GM23248 (cell line): ENCODE data around the gene SLBP. TPM values are rescaled to one million over a fixed set of nuclear protein-coding genes. Genes with fewer than 3 reads are reported as not detected.
A peak's percentile ranks its signal among the peaks of the same experiment; 100 is the strongest.

Experiments
- DNase-seq: peaks from one replicate; pipeline ENCODE4 v3.0.0-alpha.2; 2015
- H2AFZ ChIP-seq: fragments of 200-600 bp; sonication (generic); 2 replicates; pipeline ENCODE4 v1.6.1; 2016; ENCODE audit warnings: antibody characterized with exemption
- H3F3A ChIP-seq: fragments of 200-600 bp; sonication (generic); 2 replicates; pipeline ENCODE4 v1.6.1; 2016; ENCODE audit warnings: mild to moderate bottlenecking, antibody characterized with exemption, mixed run types; ENCODE audit not compliant: insufficient read depth
- H3K27ac ChIP-seq: fragments of 200-600 bp; sonication (generic); 2 replicates; pipeline ENCODE4 v1.5.1; 2016; ENCODE audit warnings: mild to moderate bottlenecking
- H3K27me3 ChIP-seq: fragments of 200-600 bp; sonication (generic); replicated peaks from 2 replicates; pipeline ENCODE4 v1.6.1; 2016; ENCODE audit warnings: mild to moderate bottlenecking; ENCODE audit not compliant: insufficient read depth
- H3K36me3 ChIP-seq: fragments of 200-600 bp; sonication (generic); 2 replicates; pipeline ENCODE4 v1.6.1; 2016; ENCODE audit warnings: low read depth, mild to moderate bottlenecking
- H3K4me1 ChIP-seq: fragments of 200-600 bp; sonication (generic); 2 replicates; pipeline ENCODE4 v1.6.1; 2016; ENCODE audit warnings: mild to moderate bottlenecking; ENCODE audit not compliant: insufficient read depth
- H3K4me2 ChIP-seq: fragments of 200-600 bp; sonication (generic); one replicate; pipeline ENCODE4 v1.6.1; 2016; ENCODE audit warnings: mild to moderate bottlenecking; ENCODE audit not compliant: unreplicated experiment
- H3K4me3 ChIP-seq: fragments of 200-600 bp; sonication (generic); 2 replicates; pipeline ENCODE4 v1.5.1; 2016; ENCODE audit warnings: mild to moderate bottlenecking
- H3K79me2 ChIP-seq: fragments of 200-600 bp; sonication (generic); 2 replicates; pipeline ENCODE4 v1.6.1; 2016; ENCODE audit warnings: mild to moderate bottlenecking; ENCODE audit not compliant: insufficient read depth
- H3K9ac ChIP-seq: fragments of 200-600 bp; sonication (generic); 2 replicates; pipeline ENCODE4 v1.6.1; 2016; ENCODE audit warnings: mild to moderate bottlenecking
- H3K9me2 ChIP-seq: fragments of 200-600 bp; sonication (generic); 2 replicates; pipeline ENCODE4 v1.6.1; 2016; ENCODE audit warnings: mixed run types, mild to moderate bottlenecking, moderate library complexity; ENCODE audit not compliant: insufficient read depth
- H3K9me3 ChIP-seq: fragments of 200-600 bp; sonication (generic); one replicate; pipeline ENCODE4 v1.6.1; 2017; ENCODE audit warnings: low read depth
- H4K20me1 ChIP-seq: fragments of 200-600 bp; sonication (generic); 2 replicates; pipeline ENCODE4 v1.6.0; 2016; ENCODE audit not compliant: insufficient read depth
- EZH2 ChIP-seq: fragments of 200-600 bp; sonication (generic); IDR thresholded peaks from 2 replicates; pipeline ENCODE4 v1.6.1; 2018; ENCODE audit warnings: antibody characterized with exemption, mild to moderate bottlenecking; ENCODE audit not compliant: insufficient read depth, poor library complexity, severe bottlenecking
- EZH2phosphoT487 ChIP-seq: fragments of 200-600 bp; sonication (generic); IDR thresholded peaks from 2 replicates; pipeline ENCODE4 v1.6.1; 2018; ENCODE audit warnings: antibody characterized with exemption, moderate library complexity, mild to moderate bottlenecking, low read depth; ENCODE audit not compliant: insufficient read depth
- WGBS, 2 experiments: methylation state at CpG; one replicate each; pipeline ENCODE4 v1.1.6; 2015 to 2017; ENCODE audit warnings: low lambda C conversion rate in 2 of 2, low coverage in 1 of 2; ENCODE audit errors: missing lambda C conversion rate in 2 of 2; 5-methylcytosine and 5-hydroxymethylcytosine counted together
- in situ Hi-C: fragments of 300-500 bp; cut with MboI; formaldehyde crosslinking; loops from 2 replicates; pipeline ENCODE4 v1.15.0; 2020
- polyA plus RNA-seq: library from polyadenylated mRNA; unstranded; fragments of >200 nt; fragmentation: Nextera tagmentation; extraction: Ambion mirVana; gene quantifications from 2 replicates; pipeline ENCODE4 v1.2.1, GENCODE V29; 2016
- total RNA-seq: library from RNA; depleted of rRNA; stranded (reverse); fragments of >200 nt; shearing (Covaris generic); gene quantifications from 2 replicates; pipeline ENCODE4 v1.2.3, GENCODE V29; 2014

The SLBP gene
- total and polyA plus RNA-seq, 2 experiments from 2014 or later, result 72.7 to 85.8 TPM

DNA sequence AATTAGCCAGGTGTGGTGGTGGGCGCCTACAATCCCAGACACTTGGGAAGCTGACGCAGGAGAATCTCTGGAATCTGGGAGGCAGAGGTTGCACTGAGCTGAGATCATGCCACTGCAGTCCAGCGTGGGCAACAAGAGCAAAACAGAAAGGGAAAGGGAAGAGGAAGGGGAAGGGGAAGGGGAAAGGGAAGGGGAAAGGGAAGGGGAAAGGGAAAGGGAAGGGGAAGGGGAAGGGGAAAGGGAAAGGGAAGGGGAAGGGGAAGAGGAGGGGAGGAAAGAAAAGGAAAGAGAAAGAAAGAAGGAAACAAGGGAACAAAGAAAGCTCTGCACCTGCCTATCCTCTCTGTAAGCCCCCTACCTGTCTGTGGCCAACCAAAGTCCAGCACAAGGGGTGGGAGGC is 63.2 kb downstream of the SLBP start:
- no peak overlapping the region for H3K27ac ChIP-seq
- no peaks in the 10 kb centered on the region for H3K9me2 ChIP-seq
- 50 to 72% methylated on average over 3 of the region's 3 CpGs for WGBS, 2 experiments
- no peak for DNase-seq
- no peaks in the 10 kb centered on the region for H4K20me1 ChIP-seq
- H3K79me2 ChIP-seq, result no peaks in the 10 kb centered on the region
- in situ Hi-C loops, result no loop called here
- no peak overlapping the region for H3K4me2 ChIP-seq
- no peaks in the 10 kb centered on the region for H3K36me3 ChIP-seq
- no peak overlapping the region for H3K4me3 ChIP-seq
- no peaks in the 10 kb centered on the region for H3K9me3 ChIP-seq
- H2AFZ ChIP-seq, result no peak overlapping the region
- H3K4me1 ChIP-seq, result no peaks in the 10 kb centered on the region
- H3F3A ChIP-seq, result no peaks in the 10 kb centered on the region
- H3K9ac ChIP-seq, result no peak overlapping the region
- no peaks in the 10 kb centered on the region for H3K27me3 ChIP-seq
- no peak for TF ChIP-seq EZH2phosphoT487
- no peak for TF ChIP-seq EZH2

DNA sequence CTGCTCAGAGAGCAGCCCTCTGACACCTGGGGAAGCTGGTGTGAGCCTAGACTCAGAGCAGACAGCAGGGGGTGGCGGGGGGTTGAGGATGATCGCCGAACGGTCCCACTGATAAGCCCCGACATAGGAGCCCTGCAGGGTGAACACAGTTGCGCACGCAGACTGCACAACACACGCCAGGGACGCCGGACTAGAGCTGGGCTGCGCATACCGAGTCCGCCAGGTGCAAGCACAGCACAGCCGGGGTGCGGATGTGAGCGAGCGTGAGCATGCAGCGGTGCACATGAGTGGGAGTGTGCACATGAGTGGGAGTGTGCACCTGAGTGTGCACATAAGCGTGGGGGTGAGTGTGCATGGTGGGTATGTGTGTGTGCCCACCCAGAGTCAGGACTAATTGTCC is 64.7 kb downstream of the SLBP start:
- Histone ChIP-seq H3K9ac (no peak overlapping the region), H3K9me2 (no peaks in the 10 kb centered on the region), H2AFZ (no peak overlapping the region), H4K20me1 (no peaks in the 10 kb centered on the region), H3K79me2 (no peaks in the 10 kb centered on the region), H3K4me1 (no peaks in the 10 kb centered on the region), H3K9me3 (no peaks in the 10 kb centered on the region), H3K4me3 (no peak overlapping the region), H3K27ac (no peak overlapping the region), H3K4me2 (no peak overlapping the region), H3K36me3 (no peaks in the 10 kb centered on the region), H3K27me3 (no peaks in the 10 kb centered on the region), H3F3A (no peaks in the 10 kb centered on the region)
- no peak for DNase-seq
- in situ Hi-C loops, result no loop called here
- WGBS, 2 experiments, result 83 to 84% methylated on average over 17 to 19 of the region's 19 CpGs
- no peak for TF ChIP-seq EZH2phosphoT487
- no peak for TF ChIP-seq EZH2

DNA sequence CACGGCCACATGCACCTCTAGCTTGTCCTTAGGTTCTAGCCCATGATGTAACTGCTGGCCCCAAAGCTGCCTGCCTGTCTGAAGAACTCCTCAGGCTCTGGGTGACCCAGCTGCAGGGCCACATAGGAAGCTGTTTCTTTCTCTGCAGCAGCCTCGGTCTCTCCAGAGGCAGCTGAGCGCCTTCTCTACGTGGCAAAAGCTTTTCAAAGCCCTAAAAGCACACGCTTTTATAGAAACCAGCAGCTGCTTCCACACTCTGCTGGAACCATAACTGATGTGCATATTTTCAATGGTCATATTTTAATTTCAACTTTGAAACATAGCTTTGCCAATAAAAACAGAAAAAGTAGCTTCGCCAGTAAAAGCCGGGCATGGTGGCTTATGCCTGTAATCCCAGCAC is 65.4 kb downstream of the SLBP start:
- Histone ChIP-seq H2AFZ (no peak overlapping the region), H3K9me3 (no peaks in the 10 kb centered on the region), H3K4me3 (no peak overlapping the region), H3K9ac (no peak overlapping the region), H3K27me3 (no peaks in the 10 kb centered on the region), H3K4me2 (no peak overlapping the region), H4K20me1 (no peaks in the 10 kb centered on the region), H3K36me3 (no peaks in the 10 kb centered on the region), H3F3A (no peaks in the 10 kb centered on the region), H3K9me2 (no peaks in the 10 kb centered on the region), H3K4me1 (no peaks in the 10 kb centered on the region), H3K27ac (no peak overlapping the region), H3K79me2 (no peaks in the 10 kb centered on the region)
- in situ Hi-C loops, result no loop called here
- DNase-seq, result no peak
- TF ChIP-seq EZH2, result no peak
- no peak for TF ChIP-seq EZH2phosphoT487
- 58 to 60% methylated on average over 7 of the region's 7 CpGs for WGBS, 2 experiments

DNA sequence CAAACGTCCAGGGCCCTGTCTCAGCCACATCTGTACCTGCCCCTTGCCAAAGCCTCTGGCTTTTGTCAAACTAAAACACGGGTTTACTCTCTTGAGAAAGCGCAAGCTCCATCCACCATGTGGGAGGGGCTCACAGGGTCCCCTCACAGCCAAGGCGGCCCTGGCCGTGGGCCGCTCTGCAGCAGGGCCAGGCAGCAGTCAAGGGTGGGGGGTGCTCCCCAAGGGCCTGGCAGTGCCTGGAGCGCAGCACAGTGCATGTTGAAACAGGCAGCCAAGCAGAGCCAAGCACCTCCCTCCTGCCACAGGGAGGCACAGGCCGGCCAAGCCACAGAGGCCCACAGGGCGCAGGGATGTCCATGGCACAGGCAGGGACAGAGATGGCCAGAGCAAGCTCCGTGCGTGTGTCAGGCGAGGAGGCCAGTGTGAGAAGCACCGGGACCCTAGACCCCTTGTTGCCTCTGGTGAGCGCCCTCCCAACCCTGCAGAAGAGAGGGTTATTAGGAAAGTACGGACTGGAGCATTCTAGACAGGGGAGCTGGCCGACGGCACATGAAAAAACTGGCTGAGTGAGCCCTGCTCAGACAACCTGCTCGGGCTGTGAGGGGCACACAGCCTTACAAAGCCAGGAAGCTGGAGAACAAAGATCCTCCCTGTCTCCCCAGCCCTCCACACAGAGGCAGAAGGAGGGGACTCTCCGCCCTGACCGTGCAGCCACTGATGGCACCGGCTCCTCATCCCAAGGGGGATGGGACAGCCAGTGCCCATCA is 67.0 kb downstream of the SLBP start:
- Histone ChIP-seq H3K9me3 (no peaks in the 10 kb centered on the region), H3K9ac (no peak overlapping the region), H3K4me1 (no peaks in the 10 kb centered on the region), H4K20me1 (no peaks in the 10 kb centered on the region), H3K36me3 (no peaks in the 10 kb centered on the region), H3K27ac (no peak overlapping the region), H3K9me2 (no peaks in the 10 kb centered on the region), H3K27me3 (no peaks in the 10 kb centered on the region), H2AFZ (no peak overlapping the region), H3K4me3 (no peak overlapping the region), H3K4me2 (no peak overlapping the region), H3F3A (no peaks in the 10 kb centered on the region), H3K79me2 (no peaks in the 10 kb centered on the region)
- TF ChIP-seq EZH2 (no peak), EZH2phosphoT487 (no peak)
- WGBS, 2 experiments, result 28 to 31% methylated on average over 19 to 21 of the region's 21 CpGs
- peak; percentile 50 for DNase-seq
- in situ Hi-C loops, result no loop called here
